Activated T-cell treated with anti-CD3 and anti-CD28 coated beads for 1 hour (primary cell): ENCODE measurements around the gene OR2K2.
"Not testable (repeated sequence)": the region's sequence is repeated elsewhere in the genome, so short reads cannot be mapped to it uniquely, and the experiment has no call there.

Experiments used
- DNase-seq: peaks from one replicate; pipeline ENCODE4 v3.0.0-alpha.2; 2020; ENCODE audit warnings: low read depth

The OR2K2 gene

GRCh38 chr9:111330124-111330523 is at the start of gene OR2K2:
Gene OR2K2 (minus strand): TSS chr9:111330224. CDS start chr9:111328433, 1,791 bp downstream.
- DNase-seq = no peak

- no peak for DNase-seq
These were observed 46.0 kb upstream of the OR2K2 start for GRCh38 chr9:111375817-111376564.

GRCh38 chr9:111375062-111375461 is 45.0 kb upstream of the OR2K2 start:
- no peak for DNase-seq

- no peak for DNase-seq
These were observed 42.3 kb upstream of the OR2K2 start for GRCh38 chr9:111372297-111372696.

GRCh38 chr9:111366978-111367377 is 37.0 kb upstream of the OR2K2 start:
- no peak for DNase-seq

- DNase-seq = no peak
These were observed 32.5 kb upstream of the OR2K2 start for GRCh38 chr9:111362526-111362925.

GRCh38 chr9:111360881-111361280 is 30.9 kb upstream of the OR2K2 start:
- no peak for DNase-seq

GRCh38 chr9:111356481-111357244 is 26.6 kb upstream of the OR2K2 start:
- DNase-seq = no peak

- no peak for DNase-seq
These were observed 22.5 kb upstream of the OR2K2 start for GRCh38 chr9:111352545-111352944.

- DNase-seq = no peak
These were observed 20.5 kb upstream of the OR2K2 start for GRCh38 chr9:111350556-111350955.

GRCh38 chr9:111349766-111350165 is 19.7 kb upstream of the OR2K2 start:
- no peak for DNase-seq

GRCh38 chr9:111348821-111349271 is 18.8 kb upstream of the OR2K2 start:
- DNase-seq = no peak

GRCh38 chr9:111334318-111334863 is 4.4 kb upstream of the OR2K2 start:
- DNase-seq = not testable (repeated sequence)

GRCh38 chr9:111320631-111321030 is 9.4 kb downstream of the OR2K2 start:
- no peak for DNase-seq

GRCh38 chr9:111316796-111317195 is 13.2 kb downstream of the OR2K2 start:
- no peak for DNase-seq

GRCh38 chr9:111305914-111306313 is 24.1 kb downstream of the OR2K2 start:
- DNase-seq = no peak

- not testable (repeated sequence) for DNase-seq
These were observed 26.0 kb downstream of the OR2K2 start for GRCh38 chr9:111304000-111304399.

- DNase-seq = no peak
These were observed 28.8 kb downstream of the OR2K2 start for GRCh38 chr9:111301195-111301594.

- DNase-seq = no peak
These were observed 29.8 kb downstream of the OR2K2 start for GRCh38 chr9:111300140-111300735.

- DNase-seq = not testable (repeated sequence)
These were observed 30.4 kb downstream of the OR2K2 start for GRCh38 chr9:111299599-111299966.

GRCh38 chr9:111298731-111299598 is 31.1 kb downstream of the OR2K2 start:
- DNase-seq = no peak

- no peak for DNase-seq
These were observed 31.9 kb downstream of the OR2K2 start for GRCh38 chr9:111298111-111298510.
